GM19351 (cell line): ENCODE data around the gene DLG4.
"Not testable (repeated sequence)": the region's sequence is repeated elsewhere in the genome, so short reads cannot be mapped to it uniquely, and the experiment has no call there.

Experiments used
- ATAC-seq: cut with Tn5 transposase; IDR thresholded peaks from one replicate; pipeline ENCODE4 v1.9.1; 2021; ENCODE audit warnings: mild to moderate bottlenecking, moderate library complexity; ENCODE audit not compliant: unreplicated experiment

The DLG4 gene

DNA sequence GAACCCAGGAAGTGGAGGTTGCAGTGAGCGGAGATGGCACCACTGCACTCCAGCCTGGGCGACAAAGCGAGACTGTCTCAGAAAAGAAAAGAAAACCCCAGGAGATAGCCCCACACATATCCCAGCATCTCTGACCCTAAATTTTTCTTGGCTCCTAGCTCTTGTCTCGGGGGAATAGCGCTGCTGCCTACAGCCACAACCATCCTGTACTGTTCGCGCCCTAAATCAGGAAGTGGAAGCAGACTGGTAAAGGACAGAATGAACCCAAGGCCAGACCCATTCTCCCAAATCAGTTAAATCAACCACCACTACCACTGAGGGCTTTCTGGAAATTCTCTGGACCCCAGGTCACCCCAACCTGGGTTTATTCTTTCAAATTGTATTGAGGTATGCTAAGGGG, 30.2 kb upstream of the DLG4 start:
- no peak for ATAC-seq

DNA sequence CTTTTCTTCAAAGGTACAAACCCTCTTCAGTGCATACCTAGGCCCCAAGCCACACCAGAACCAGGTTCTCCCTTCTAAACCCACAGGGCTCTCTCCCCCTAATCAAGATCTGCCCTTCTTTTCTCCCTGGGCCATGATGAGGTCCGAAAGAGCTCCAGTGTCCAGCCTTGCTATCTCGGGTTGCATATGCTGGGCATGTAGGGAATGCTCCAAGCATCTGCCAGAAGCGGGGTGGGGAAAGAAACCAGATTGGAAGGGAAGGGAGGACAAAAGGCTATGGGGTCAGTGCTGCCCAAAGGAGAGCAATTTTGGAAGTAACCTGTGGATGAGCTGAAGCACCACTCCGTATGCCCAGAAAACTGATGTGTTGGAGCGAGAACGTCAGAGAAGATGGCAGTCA, 29.6 kb upstream of the DLG4 start:
- no peak for ATAC-seq

DNA sequence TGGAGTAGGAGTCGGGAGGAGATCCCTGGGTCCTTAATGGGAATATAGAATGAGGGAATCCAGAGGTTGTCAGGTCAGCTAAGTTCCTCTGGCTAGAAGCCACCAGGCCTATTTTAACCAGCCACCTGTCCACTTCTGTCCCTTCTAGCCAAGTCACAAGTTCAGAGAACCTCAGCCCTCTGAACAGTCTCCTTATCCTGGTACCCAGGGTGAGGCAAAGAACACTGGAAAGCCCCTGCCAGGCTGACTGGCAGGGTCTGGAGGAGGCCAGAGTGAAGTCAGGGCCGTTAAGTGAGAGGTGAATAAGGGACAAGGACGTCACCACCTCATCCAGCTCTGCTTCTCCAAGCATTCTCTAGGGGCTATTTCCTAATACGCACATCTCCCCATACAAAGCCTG, 29.2 kb upstream of the DLG4 start:
- no peak for ATAC-seq

DNA sequence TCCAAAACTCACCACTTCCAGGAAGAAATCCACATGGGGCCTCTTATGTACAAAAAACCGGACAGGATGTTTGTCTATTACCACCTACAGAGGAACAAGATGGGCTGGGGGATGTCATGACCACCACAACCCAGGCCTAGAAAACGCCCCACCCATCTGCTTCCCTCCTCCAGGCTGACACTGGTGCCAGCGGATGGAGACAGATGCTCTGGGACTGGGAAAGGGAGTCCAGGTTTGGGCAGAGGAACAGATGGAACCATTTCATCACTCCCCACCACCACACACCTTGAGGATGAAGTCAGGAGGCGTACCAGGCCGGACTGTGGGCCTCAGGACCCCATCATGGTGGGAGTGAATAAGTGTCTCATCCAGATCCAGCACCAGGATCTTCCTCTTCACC, 27.1 kb upstream of the DLG4 start:
- ATAC-seq: no peak

DNA sequence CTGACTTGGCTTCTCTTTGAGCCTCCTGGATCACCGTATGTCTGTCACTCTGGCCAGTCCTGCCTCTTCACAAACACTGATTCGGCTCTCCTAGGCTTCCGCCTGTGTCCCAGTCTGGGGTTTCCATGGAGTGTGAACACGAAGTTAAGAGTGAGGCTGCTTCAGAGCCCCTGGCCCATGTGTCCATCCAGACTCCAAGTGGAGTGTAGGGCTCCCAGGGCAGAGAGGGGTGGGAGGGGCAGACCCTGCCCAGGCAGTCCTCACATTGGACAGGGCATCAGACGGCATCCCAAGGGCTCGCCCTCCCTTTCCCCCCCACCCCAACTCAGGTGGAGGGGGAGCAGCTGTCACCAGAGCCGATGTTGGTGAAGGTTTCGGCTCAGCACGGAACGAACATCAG, 24.2 kb upstream of the DLG4 start:
- ATAC-seq: not testable (repeated sequence)

DNA sequence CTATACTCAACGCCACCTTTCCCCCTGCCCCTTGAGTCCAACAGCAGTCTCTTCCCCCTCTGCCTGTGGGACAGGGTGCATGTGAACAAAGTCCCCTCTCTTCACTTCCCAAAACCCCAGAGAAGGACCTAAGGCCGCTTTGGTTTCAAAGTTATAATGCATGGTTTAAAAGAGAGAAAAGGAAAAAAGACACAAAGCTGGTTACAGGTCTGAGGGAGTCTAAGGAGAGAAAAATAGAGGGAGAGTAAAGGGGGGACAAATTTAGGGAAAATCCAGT, 23.8 kb upstream of the DLG4 start:
- ATAC-seq: no peak

DNA sequence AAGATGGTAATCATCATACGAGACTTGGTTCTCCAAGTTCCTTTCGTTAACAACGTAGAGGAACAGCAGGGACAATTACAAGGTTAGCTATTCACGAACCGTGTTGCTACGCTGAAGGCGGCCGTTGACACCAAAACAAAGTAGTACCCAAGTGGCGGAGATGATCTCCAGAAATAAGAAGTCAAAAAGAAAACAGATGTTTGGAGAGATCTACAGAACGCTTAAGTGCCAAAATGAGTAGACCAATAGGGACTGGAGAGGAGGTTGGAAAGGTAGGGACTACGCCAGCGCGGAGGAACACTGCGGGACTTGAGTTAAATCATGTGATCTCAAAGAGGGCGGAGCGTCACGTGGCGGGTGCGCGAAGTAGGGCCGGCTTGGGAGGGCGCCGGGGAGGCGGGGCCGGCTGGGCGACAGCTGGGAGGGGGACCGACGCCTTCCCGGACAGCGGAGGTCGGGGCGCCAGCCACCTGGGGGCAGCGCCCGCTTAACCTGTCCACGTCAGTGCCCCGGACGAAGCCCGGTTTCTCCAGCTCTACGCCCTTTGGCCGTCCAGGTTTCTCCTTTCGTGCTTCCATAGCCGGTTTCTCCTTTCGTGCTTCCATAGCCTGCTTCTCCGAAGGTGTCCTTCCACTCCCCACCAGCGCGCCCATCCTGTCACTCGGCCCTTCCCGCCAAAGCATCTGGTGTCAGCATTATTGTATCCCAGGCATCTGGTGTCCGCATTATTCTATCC, 23.2 kb upstream of the DLG4 start:
- ATAC-seq: peak; percentile 38

DNA sequence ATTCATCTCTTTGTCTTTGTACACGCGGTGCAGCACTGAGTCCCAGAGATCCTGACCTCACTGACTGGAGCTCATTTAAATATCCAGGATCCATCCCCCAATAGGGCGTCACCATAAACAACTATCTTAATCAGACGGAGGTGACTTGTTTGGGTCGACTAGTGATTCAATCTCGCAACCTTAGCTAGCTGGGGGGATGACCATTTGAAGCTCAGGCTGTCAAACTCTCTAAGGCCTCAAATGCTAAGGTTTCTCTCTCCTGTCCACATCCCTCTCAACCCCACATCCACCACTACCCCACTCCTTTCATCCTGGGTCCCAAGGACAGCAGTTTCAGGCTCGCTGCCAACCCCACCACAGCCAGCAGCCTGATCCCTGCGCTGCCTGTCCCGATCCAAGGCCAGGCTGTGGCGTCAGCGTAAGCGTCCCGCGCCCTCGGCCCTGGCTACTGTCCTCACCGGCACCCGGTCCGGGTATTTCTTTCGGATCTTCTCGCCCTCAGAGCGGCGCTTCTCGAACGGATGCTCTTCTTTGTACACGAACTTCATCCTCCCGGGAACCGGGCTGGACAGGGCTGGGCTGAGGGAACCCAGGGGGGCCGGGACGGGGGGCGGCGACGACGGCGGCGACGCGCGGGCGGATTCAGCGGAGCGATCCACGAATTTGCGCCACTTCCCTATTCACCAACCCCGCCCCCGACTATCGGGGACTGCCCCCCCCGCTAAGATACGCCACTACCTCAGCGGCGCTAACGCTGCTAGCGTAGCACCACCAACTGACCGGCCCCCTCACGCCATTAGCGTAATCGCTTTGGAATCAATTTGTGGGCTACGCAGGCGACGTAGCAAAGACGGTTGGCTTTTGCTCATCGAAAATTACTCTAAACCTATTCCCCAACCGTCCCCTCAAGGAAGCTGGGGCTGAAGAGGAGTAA, 22.4 kb upstream of the DLG4 start, which contains the start of gene GABARAP:
TSS of gene GABARAP (minus strand) at position 667 of the 934 bp plus-strand sequence. CDS start at position 548, 119 bp downstream.
- ATAC-seq: no peak

DNA sequence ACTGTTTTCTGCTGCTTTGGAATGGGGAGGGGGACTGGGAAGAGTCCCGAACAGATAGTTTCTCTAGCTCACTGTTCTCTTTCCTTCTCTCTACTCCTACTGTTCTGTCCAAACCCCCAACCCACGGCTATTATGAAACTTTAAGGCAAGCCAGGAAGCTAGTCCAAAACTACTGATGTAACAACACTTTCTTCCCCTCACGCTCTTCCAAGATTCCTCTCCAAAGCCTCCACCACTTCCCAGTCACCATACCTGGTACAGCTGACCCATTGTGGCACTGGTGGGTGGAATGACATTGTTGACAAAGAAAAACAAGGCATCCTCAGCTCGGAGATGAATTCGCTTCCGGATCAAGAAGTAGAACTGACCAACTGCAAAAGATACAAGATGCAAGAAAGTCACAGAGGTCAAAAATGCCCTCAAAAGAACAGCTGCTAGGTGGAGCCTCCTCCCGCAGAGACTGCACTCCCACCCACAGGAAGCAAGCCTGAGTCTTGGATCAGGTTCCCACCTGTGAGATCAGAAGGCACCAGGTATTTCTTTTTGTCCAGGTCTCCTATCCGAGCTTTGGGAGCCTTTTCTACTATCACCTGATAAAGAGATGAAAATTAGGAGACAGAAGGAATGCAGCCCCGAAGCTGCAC, 21.6 kb upstream of the DLG4 start:
- ATAC-seq: no peak

DNA sequence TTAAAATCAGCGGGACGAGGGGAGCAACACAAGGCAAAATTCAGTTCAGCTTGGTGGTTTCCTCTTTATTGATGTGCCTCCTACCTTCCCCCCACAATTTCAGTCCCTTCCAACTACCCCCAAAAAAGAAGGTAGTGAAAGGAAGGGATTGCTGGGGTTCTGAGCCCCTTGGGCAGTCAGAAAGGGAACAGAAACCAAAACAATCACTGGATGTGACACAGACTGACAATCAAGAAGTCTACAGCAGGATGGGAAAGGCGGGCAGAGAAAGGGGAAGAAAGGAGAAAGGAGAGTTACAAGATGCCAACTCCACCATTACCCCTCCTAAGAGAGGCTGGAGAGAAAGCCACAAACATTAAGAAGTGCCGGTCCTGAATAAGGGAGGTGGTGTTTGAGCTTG, 20.7 kb upstream of the DLG4 start:
- ATAC-seq: no peak

DNA sequence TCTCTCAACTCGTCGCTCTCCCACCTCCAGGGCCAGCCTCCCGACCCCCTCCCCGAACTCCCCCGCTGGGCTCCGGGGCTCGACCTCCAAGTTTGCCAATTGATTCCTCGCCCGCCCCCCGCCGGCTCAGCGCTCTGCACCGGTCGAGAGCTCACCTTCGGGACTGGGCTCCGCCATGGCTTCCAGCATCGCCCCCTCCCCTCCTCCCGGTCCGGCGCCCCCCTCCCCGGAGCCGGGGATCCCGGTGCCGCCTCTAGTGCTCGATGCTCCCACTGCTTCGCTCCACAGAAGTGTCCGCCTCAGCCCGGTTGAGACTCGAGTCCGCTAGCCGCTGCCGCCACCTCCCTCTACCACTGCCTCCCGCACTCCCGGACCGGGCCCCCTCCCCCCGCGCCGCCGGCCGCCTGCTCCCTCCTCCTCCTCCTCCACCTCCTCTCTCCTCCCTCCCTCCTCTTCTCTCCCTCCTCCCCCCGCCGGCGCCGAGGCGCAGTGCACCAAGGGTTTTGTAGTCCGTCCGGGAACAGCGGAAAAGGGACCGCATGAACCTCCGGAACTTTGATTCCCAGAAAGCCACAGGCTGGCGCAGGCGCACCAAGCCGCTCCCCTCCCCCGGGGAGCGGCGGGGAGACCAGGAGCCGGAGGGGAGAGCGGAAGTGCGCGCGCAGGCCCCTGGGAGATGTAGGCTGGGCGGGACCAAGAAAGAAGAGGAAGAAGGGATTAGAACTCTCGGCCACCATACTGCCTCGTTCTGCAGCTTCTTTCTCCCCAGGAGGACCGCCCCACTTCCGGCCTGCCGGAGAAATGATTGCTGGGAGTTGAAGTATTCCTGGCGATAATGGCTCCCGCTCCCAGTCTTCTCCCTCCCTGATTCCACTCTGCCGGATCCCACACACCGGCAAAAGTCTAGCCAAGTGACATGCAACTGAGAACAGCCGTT, 19.7 kb upstream of the DLG4 start, which contains the start of gene PHF23:
TSS of gene PHF23 (minus strand) at position 367 of the 937 bp plus-strand sequence. CDS start at position 189, 178 bp downstream.
- ATAC-seq: peak; percentile 50

DNA sequence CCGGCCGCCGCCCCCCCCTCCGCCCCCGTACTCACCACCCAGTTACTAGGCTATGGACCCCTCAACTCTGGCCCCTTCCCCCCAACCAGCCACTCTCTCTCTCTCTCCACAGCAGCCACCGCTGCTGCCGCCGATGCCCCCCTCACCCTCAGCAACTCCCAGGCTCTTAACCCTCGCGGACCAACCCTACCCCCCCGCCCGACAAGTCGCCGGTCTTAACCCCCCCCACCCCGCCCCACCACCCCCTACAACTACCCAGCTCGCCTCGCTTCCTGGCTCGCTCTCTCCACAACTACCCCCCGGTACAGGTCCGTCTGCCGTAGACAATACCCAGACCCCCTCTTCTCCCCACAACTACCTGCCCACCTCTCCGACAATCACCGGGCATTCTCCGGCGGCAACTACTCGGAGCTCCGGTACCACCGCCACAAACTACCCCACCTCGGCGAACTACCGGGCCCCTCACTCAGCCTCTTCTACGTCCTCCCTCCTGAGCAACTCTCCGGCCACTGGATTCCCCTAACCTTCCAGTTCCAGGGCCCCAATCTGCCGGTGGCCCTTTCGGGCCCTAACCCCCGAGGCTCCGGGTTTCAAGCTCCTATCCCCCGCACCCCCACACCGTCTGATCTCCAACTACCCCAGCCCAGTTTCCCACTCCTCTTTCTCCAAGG, 18.9 kb upstream of the DLG4 start:
- ATAC-seq: no peak

DNA sequence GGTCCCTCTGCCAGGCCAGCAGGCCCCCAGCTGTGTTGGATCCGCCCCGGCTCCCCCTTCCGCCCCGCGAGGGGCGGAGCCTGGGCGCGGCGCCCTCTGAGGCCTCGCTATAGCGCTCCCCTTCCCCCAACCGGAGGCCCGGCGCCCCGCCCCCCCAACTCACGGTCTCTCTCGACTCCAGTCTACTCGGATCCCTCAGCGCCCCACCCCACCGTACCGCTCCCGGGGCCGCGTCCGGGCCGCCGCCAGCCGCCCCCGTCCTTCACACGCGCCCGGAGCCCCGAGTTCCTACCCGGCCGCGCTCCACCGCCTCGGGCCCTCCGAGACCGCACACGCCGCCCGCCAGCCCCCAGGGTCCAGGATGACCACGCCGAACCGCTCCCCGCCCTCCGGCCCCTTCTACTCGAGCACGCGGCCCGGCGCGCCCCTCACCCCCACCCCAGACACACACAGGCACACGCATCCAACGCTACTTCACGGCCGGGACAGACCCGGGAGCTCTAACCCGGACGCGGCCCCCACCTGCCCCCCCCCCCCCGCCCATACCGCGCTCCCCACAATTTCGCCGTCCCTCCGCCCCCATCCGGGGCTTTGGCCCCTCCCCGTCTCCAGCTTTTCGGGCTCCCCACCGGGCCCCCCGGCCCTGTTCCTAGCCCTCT, 18.3 kb upstream of the DLG4 start:
- no peak for ATAC-seq

DNA sequence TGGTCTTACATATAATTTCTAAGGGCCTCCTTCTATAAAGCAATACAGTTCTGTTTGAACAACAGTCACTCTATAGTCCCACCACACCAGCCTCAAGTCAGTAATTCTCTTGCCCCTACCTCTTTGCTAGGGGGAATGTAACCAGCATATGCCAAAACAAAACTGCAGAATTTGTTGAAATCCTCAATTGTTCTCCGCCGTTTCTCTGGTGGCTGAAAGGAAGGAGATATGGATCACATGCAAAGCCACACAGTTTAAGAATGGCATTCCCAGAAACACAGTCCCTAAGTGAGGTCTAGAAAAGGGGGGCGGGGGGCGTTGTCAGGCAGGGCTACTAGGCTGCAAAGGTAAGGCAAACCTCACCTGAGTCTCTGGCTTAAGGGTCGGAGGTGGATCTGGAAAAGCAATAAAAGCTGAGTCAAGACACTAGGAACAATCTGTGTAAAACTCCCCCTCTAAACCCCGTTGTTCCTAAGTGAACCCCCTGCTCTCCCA, 17.7 kb upstream of the DLG4 start:
- ATAC-seq: no peak

DNA sequence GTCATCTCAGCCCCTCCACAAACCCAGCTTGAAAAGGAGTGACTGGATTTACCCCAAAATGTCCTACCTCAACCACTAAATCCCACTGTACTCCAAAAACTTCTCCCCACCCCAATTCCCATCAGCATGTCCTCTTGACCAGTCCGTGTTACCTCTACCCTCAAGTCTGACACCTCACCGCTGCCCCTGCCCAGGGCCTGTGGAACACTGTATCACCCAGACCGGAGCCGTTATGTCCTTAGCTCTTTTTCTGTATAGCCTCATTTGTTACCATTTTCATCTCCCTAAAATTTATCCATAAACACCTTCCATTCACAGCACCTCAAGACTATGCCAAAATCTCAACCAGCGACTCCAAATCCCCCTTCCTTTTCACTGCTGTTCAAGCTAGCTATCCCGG, 17.2 kb upstream of the DLG4 start:
- no peak for ATAC-seq

DNA sequence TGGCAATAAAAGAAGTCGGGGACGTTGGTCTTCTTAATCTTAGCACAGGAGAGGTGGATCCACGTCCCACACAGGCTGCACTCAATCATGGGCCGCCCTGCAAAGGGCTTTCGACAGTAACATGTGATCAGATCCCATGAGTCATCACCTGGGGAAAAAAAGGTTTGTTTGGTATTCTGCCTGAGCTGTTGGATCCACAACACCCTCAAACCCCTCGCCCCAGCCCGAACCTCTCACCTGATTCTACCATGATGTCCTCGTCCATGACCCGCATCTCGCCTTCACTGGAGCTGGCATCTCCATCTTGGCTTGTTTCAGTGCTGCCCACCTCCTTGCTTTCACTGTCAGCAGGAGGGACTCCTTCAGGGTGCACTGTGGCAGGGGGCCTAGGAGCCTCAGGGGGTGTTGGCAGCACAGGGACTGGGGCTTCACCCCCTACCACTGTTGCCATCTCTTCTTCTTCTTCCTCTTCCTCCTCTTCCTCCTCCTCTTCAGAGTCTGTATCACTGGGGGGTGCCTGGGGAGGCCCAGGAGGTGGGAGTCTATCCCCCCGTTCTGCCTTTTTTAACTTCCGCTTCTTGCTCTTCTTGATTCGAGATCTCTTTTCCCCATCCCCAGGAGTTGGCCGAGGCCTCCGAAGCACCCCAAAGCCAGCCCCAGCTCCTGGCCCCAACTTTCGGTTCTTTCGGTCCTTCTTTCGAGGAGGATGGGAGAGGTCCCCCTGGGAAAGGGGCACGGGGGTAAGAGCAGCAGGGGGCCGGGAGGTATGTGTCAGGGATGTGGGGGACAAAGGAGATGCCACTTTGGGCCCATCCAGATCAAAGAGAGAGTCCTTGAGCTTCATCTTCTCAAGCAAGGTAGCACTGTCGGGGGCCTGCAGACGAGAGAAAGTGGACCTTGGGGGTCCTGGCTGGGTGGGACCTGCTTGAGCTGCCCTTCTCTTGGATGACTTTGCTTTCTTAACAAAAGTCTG, 16.3 kb upstream of the DLG4 start:
- ATAC-seq: no peak

DNA sequence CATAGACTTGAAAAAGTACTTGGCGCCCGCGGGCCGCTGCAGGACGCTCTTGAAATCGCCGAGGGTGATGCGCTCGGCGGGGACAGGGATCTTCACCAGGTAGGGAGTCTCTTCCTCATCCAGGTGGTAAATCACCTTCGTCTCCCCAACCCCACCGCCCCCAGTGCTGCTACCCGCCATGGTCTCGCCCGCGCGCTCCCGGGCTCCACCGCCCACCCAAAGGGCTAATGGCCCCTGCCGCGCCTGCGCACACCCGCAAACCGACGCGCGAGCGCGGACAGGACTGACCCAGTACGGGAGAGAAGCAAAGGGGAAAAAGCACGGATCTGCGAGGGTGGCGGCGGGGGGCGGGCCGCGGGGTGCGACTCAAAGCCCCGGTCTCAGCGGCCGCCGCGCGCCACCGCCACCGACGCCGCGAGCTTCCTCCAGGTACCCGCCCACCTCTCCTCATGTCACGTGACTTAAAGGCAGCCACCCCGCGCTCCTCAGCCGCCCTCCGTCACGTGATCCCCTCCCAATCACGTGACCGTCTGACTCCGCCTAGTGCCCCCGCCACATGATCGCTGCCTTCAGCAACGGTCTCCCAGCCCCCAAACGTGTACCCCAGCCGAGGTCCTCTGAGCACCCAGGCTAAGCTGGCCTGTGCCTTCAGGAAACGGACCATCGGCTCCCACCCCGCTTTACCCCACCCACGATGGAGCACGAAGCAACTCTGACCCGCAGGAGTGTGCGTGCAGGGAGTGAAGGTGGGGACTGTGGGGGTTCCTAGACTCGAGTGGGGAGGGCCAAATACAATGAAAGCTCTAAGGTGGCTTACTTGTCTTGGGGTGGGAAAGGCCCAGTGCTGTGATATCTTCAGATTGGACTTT, 14.7 kb upstream of the DLG4 start, which contains the start of gene DVL2:
TSS of gene DVL2 (minus strand) at position 435 of the 869 bp plus-strand sequence. CDS start at position 180, 255 bp downstream.
- ATAC-seq: peak; percentile 61
